HepG2 (cell line): ENCODE results near the gene PALM. TPM values are rescaled to one million over a fixed set of nuclear protein-coding genes. Genes with fewer than 3 reads are reported as not detected.

Experiments used
- CBFB ChIP-seq: sonication (generic); formaldehyde crosslinking; IDR thresholded peaks from 2 replicates; pipeline ENCODE4 v1.4.0; 2020; ENCODE audit warnings: missing genetic modification reagents
- CHCHD3 ChIP-seq: sonication (generic); formaldehyde crosslinking; IDR thresholded peaks from 2 replicates; pipeline ENCODE4 v1.8.0; 2022; ENCODE audit warnings: mild to moderate bottlenecking, missing genetic modification reagents, moderate library complexity
- DR1 ChIP-seq: sonication (generic); formaldehyde crosslinking; IDR thresholded peaks from 2 replicates; pipeline ENCODE4 v1.8.0; 2021; ENCODE audit warnings: mild to moderate bottlenecking, missing genetic modification reagents, inconsistent platforms
- ESRRA ChIP-seq: sonication (generic); formaldehyde crosslinking; IDR thresholded peaks from 2 replicates; pipeline ENCODE4 v1.5.1; 2020; ENCODE audit warnings: mild to moderate bottlenecking, low read depth, missing genetic modification reagents
- ETV5 ChIP-seq: IDR thresholded peaks from 2 replicates; pipeline ENCODE4 v1.6.1; 2018; ENCODE audit warnings: missing biosample characterization, missing genetic modification reagents, inconsistent platforms, borderline replicate concordance
- GABPB1 ChIP-seq: IDR thresholded peaks from 2 replicates; pipeline ENCODE4 v1.6.1; 2016; ENCODE audit warnings: mild to moderate bottlenecking, missing genetic modification reagents, moderate library complexity, missing compliant biosample characterization
- HOXA5 ChIP-seq: sonication (generic); formaldehyde crosslinking; IDR thresholded peaks from 2 replicates; pipeline ENCODE4 v1.4.0; 2020; ENCODE audit warnings: missing genetic modification reagents
- MAZ ChIP-seq, 2 experiments: sonication (generic) in 1 of 2; formaldehyde crosslinking in 1 of 2; IDR thresholded peaks; 2 replicates each; pipeline versions ENCODE4 v1.5.0 to v1.6.1; 2012 to 2020; ENCODE audit warnings: low read depth in 2 of 2, mild to moderate bottlenecking in 2 of 2, borderline replicate concordance in 1 of 2, improper control_type of control experiment in 1 of 2, low read length in 1 of 2, missing genetic modification reagents in 1 of 2, moderate library complexity in 1 of 2
- NBN ChIP-seq: fragments of 450-650 bp; conservative IDR thresholded peaks from 2 replicates; pipeline ENCODE4 v1.6.1; 2017
- RCOR2 ChIP-seq: IDR thresholded peaks from 2 replicates; pipeline ENCODE4 v1.6.1; 2016; ENCODE audit warnings: missing biosample characterization, missing genetic modification reagents
- SAP130 ChIP-seq: IDR thresholded peaks from 2 replicates; pipeline ENCODE4 v1.6.1; 2016; ENCODE audit warnings: low read depth
- YEATS2 ChIP-seq: sonication (generic); formaldehyde crosslinking; IDR thresholded peaks from 2 replicates; pipeline ENCODE4 v1.4.0; 2020; ENCODE audit warnings: missing genetic modification reagents, borderline replicate concordance
- ZBTB1 ChIP-seq: sonication (generic); formaldehyde crosslinking; IDR thresholded peaks from 2 replicates; pipeline ENCODE4 v1.4.0; 2020; ENCODE audit warnings: missing genetic modification reagents, borderline replicate concordance
- ZNF329 ChIP-seq: sonication (generic); formaldehyde crosslinking; IDR thresholded peaks from 2 replicates; pipeline ENCODE4 v1.9.0; 2021; ENCODE audit warnings: low read depth, mild to moderate bottlenecking, missing genetic modification reagents
- ZNF652 ChIP-seq: IDR thresholded peaks from 2 replicates; pipeline ENCODE4 v1.6.1; 2016; ENCODE audit warnings: low read depth, borderline replicate concordance
- ZNF709 ChIP-seq: sonication (generic); formaldehyde crosslinking; IDR thresholded peaks from 2 replicates; pipeline ENCODE4 v1.5.0; 2020; ENCODE audit warnings: mild to moderate bottlenecking, missing genetic modification reagents
- ZNF713 ChIP-seq: sonication (generic); formaldehyde crosslinking; IDR thresholded peaks from 2 replicates; pipeline ENCODE4 v1.4.0; 2020; ENCODE audit warnings: mild to moderate bottlenecking, missing genetic modification reagents
- ZNF780A ChIP-seq: sonication (generic); formaldehyde crosslinking; IDR thresholded peaks from 2 replicates; pipeline ENCODE4 v1.8.0; 2022; ENCODE audit warnings: mild to moderate bottlenecking, missing genetic modification reagents, moderate library complexity
- ZNF841 ChIP-seq: sonication (generic); formaldehyde crosslinking; IDR thresholded peaks from 2 replicates; pipeline ENCODE4 v1.8.1; 2023; ENCODE audit warnings: missing genetic modification reagents, borderline replicate concordance
- polyA plus RNA-seq, 8 experiments: library from polyadenylated mRNA; depleted of rRNA in 3 of 8; stranded (reverse) in 7 of 8; unstranded in 1 of 8; fragments of >200 nt; fragmentation: Illumina TruSeq in 4 of 8; extraction: Trizol in 4 of 8; gene quantifications; 2 replicates each; pipeline versions ENCODE4 v1.2.1 to v1.2.3, GENCODE V29; 2011 to 2016; ENCODE audit warnings: low read depth in 4 of 8, missing spikeins in 1 of 8, mixed read lengths in 1 of 8; ENCODE audit not compliant: insufficient read depth in 1 of 8
- total RNA-seq, 5 experiments: library from RNA; depleted of rRNA; stranded (reverse); fragments of >200 nt; fragmentation: Illumina TruSeq; extraction: Trizol; gene quantifications; 2 replicates each; pipeline ENCODE4 v1.2.3, GENCODE V29; 2016; ENCODE audit warnings: low read depth in 1 of 5
- TF ChIP-seq, protein P1 (sequence below): sonication (generic); formaldehyde crosslinking; IDR thresholded peaks from 2 replicates; pipeline ENCODE4 v1.4.0; 2020; ENCODE audit warnings: missing genetic modification reagents
- TF ChIP-seq, protein P2 (sequence below): sonication (generic); formaldehyde crosslinking; IDR thresholded peaks from 2 replicates; pipeline ENCODE4 v1.5.0; 2020; ENCODE audit warnings: missing genetic modification reagents
- TF ChIP-seq, protein P3 (sequence below): sonication (generic); formaldehyde crosslinking; IDR thresholded peaks from 2 replicates; pipeline ENCODE4 v1.5.1; 2020; ENCODE audit warnings: missing genetic modification reagents, mild to moderate bottlenecking, borderline replicate concordance

The PALM gene
- total and polyA plus RNA-seq, 2 of the 13 experiments (the other 11 are each of a cell fraction or from before 2014, with no cell fraction given), result 4.0 to 9.7 TPM

DNA sequence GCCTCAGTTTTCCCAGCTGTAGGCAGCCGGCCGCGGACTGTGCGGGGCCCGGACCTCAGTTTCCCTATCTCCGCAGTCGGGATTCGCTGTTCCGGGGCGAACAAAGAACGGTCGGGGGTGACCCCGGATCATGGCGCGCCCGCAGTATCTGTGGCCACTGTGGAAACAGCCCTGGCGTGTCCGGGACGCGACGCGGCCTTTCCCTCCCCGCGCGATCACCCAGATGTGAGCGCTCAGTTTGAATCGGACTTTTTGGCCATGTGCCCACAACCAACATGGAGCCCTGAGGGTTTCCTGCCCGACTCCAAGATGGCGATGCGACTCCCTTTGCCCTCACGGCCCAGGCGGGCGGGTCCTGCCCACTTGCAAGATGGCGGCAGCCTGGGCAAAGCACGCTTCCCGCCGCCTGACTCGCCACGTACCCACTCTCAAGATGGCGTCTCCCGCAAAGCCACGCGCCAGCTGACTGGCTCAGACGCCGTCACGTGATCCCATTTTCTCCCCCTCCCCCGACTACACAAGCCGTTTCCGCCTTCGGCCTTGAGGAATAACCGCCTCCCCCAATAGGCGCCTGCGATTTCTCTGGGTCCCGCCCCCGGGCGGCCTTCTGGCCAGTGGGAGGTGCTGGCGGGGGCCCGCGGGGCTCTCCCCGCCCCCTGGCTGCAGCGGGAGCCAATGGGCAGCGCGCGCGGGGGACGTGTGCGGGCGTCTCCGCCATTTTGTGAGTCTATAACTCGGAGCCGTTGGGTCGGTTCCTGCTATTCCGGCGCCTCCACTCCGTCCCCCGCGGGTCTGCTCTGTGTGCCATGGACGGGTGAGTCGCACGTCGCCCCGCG is 88.2 kb downstream of the PALM start, which contains the start of gene PTBP1 (continued):
- TF ChIP-seq ZNF713 (CRISPR knock-in tag) (no peak), ZNF652 (CRISPR knock-in tag) (no peak), ZNF329 (CRISPR knock-in tag) (no peak), DR1 (peak; percentile 74), HOXA5 (peak; percentile 61; the same call in 1 of the 2 replicates), ESRRA (CRISPR knock-in tag) (peak; percentile 68; the same call in 1 of the 2 replicates), CHCHD3 (no peak), ETV5 (peak; percentile 67; the same call in 1 of the 2 replicates), NBN (no peak), ZBTB1 (CRISPR knock-in tag) (no peak), GABPB1 (CRISPR knock-in tag) (peak; percentile 96), YEATS2 (peak; percentile 93), SAP130 (peak; percentile 90), RCOR2 (CRISPR knock-in tag) (no peak), MAZ (IDR thresholded peaks at IDR 0.05; ENCODE audit: borderline replicate concordance, low read depth, low read length) (peak; percentile 38; the same call in 1 of the 2 replicates), MAZ (CRISPR knock-in tag; IDR thresholded peaks at IDR 0.05; ENCODE audit: low read depth) (no peak; the same call in 1 of the 2 replicates), ZNF841 (0 out of 2 replicates have a peak, but pooled peaks have one; percentile 10), ZNF709 (peak; percentile 39; the same call in 1 of the 2 replicates), CBFB (CRISPR knock-in tag) (peak; percentile 73; the same call in 1 of the 2 replicates), ZNF780A (CRISPR knock-in tag) (no peak; the same call in 1 of the 2 replicates)
- TF ChIP-seq, protein P1, sequence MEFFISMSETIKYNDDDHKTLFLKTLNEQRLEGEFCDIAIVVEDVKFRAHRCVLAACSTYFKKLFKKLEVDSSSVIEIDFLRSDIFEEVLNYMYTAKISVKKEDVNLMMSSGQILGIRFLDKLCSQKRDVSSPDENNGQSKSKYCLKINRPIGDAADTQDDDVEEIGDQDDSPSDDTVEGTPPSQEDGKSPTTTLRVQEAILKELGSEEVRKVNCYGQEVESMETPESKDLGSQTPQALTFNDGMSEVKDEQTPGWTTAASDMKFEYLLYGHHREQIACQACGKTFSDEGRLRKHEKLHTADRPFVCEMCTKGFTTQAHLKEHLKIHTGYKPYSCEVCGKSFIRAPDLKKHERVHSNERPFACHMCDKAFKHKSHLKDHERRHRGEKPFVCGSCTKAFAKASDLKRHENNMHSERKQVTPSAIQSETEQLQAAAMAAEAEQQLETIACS (CRISPR knock-in tag), result peak; percentile 91
- TF ChIP-seq, protein P2, sequence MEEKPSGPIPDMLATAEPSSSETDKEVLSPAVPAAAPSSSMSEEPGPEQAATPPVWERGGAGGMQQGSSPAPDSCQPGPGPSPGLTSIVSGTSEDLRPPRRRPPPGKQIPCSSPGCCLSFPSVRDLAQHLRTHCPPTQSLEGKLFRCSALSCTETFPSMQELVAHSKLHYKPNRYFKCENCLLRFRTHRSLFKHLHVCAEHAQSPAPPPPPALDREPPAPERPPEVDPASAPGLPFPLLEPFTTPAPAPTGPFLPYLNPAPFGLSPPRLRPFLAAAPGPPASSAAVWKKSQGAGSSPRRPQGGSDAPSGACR (CRISPR knock-in tag), result peak; percentile 74; the same call in 1 of the 2 replicates
- TF ChIP-seq, protein P3, sequence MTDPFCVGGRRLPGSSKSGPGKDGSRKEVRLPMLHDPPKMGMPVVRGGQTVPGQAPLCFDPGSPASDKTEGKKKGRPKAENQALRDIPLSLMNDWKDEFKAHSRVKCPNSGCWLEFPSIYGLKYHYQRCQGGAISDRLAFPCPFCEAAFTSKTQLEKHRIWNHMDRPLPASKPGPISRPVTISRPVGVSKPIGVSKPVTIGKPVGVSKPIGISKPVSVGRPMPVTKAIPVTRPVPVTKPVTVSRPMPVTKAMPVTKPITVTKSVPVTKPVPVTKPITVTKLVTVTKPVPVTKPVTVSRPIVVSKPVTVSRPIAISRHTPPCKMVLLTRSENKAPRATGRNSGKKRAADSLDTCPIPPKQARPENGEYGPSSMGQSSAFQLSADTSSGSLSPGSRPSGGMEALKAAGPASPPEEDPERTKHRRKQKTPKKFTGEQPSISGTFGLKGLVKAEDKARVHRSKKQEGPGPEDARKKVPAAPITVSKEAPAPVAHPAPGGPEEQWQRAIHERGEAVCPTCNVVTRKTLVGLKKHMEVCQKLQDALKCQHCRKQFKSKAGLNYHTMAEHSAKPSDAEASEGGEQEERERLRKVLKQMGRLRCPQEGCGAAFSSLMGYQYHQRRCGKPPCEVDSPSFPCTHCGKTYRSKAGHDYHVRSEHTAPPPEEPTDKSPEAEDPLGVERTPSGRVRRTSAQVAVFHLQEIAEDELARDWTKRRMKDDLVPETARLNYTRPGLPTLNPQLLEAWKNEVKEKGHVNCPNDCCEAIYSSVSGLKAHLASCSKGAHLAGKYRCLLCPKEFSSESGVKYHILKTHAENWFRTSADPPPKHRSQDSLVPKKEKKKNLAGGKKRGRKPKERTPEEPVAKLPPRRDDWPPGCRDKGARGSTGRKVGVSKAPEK (CRISPR knock-in tag), result no peak
